NCI-H128 (cell line): ENCODE results near the gene DPY19L1.
"Not testable (repeated sequence)": the region's sequence is repeated elsewhere in the genome, so short reads cannot be mapped to it uniquely, and the experiment has no call there.

Source experiments
- DNase-seq: peaks from one replicate; lab custom pipeline; 2025; ENCODE audit not compliant: unreplicated experiment; lab: John Stamatoyannopoulos, UW

DPY19L1 gene

GRCh38 chr7:34928052-34928451, 109.2 kb downstream of the DPY19L1 start:
- no peak for DNase-seq

GRCh38 chr7:34920470-34920869, 116.8 kb downstream of the DPY19L1 start:
- DNase-seq, result not testable (repeated sequence)

DNA sequence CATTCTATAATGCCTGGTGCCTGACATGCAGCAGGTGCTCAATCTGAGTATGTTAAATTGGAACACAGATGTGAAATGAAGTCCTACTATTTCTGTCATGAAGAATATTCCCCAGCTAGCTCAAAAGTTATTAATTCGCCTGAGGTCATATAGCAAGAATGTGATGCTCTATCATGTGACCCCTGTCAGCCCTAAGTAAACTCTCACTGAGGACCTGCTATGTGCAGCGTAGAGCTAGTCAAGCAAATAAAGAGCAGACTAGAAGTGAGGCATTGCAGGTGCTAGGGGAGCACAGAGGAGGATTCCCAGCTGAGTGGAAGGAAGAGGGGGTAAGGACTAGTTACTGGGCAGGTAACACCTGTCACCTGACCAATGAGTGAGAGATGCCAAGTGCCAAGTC, 118.2 kb downstream of the DPY19L1 start:
- not testable (repeated sequence) for DNase-seq

DNA sequence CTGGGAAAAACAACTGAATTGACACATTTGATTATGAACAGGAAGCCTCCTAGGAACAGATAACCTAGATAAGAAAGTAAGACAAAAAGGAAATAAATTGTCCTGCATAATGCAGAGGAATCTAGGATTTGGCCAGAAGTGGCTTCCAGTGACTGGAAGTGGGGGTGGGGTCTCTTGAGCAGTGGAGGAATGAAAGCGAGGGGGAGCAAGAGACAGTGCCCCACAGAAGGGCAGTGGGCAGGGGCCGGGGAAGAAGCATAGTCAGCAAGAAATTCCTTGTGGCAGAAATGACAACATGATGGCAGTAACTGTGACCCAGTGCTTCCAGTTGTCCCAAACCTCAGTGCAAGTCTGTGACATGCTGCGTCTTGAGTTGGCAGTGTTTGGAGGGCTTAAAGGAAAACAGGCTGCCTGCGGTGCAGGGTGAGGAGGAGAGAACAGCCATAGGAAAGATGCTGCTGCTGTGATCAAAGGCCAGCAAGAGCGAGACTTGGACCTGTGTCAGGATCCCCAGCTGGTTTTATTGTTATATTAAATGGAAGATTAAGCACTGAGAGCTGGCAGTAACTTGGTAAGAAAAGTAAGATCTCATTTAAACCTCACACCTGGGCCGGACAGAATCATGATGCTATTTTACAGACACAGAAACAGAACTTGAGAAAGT, 119.0 kb downstream of the DPY19L1 start:
- DNase-seq, result not testable (repeated sequence)

- DNase-seq, result not testable (repeated sequence)
Measured at GRCh38 chr7:34917515-34917914, 119.8 kb downstream of the DPY19L1 start.

- DNase-seq, result no peak
Measured at GRCh38 chr7:34916267-34916666, 121.0 kb downstream of the DPY19L1 start.

DNA sequence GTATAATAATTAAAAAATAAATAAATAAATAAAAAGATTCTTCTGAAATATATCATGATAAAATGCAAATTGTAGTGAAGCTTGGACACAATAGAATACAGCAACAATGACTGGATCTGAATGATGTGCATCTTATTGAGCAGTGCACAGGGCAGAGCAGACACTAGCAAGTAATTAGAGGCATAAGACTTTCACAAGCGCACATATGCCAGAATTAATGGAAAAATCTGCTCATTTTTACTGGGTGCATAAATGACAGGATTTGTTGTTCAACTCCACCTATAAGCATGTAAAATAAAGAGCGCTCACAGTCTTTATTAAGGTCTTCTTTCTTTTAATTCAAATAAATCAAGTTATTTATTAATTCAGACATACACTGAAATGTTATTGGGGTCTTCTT, 125.0 kb downstream of the DPY19L1 start:
- DNase-seq, result no peak

DNA sequence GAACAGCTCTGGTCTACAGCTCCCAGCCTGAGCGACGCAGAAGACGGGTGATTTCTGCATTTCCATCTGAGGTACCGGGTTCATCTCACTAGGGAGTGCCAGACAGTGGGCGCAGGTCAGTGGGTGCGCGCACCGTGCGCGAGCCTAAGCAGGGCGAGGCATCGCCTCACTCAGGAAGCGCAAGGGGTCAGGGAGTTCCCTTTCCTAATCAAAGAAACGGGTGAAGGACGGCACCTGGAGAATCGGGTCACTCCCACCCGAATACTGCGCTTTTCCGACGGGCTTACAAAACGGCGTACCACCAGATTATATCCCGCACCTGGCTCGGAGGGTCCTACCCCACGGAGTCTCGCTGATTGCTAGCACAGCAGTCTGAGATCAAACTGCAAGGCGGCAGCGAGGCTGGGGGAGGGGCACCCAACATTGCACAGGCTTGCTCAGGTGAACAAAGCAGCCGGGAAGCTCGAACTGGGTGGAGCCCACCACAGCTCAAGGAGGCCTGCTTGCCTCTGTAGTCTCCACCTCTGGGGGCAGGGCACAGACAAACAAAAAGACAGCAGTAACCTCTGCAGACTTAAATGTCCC, 130.9 kb downstream of the DPY19L1 start:
- DNase-seq, result not testable (repeated sequence)

GRCh38 chr7:34904987-34905386, 132.3 kb downstream of the DPY19L1 start:
- no peak for DNase-seq

- not testable (repeated sequence) for DNase-seq
Measured at GRCh38 chr7:34903921-34904320, 133.4 kb downstream of the DPY19L1 start.

- DNase-seq, result no peak
Measured at GRCh38 chr7:34902182-34902581, 135.1 kb downstream of the DPY19L1 start.

DNA sequence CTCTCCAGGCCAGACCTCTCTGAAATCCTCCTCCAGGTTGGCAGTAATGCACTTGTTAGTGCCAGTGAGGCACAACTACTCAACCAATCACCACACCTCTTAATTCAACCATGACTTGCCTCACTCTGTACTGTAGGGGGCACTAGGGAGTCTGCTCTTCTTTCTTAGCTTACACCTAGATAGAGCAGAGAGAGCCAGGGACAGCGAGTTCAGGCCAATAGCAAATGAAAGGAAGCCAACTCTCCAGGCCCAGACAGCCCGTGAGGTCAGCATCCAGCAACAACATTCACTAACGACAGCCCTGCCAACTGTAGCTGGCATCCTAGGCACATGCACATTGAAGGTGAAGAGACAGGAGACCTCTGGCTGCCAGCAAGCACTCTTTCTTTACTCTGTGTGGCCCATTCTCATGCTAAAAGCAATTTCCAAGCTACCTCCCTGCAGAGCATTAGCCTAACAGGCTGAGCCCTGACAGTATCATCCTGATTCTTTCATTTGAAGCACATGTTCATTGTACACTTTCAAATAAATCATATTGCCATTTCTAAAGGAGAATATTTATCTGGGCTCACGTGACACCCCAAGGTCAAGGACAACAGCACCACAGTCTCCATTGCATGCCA, 136.3 kb downstream of the DPY19L1 start:
- no peak for DNase-seq

DNA sequence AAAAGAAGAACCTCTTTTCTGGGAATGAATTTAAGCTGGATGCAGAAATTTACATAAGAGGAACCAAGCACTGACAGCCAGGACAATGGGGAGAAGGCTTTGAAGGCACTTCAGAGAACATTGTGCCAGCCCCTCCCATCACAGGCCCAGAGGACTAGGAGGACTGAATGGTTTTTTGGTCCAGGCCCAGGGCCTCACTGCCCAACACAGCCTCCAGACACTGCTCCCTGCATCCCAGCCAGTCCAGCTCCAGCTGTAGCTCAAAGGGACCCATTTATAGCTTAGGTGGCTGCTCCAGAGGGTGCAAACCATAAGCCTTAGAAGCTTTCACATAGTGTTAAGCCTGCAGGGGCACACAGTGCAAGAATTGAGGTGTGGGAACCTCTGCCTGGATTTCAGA, 142.1 kb downstream of the DPY19L1 start:
- no peak for DNase-seq

GRCh38 chr7:34889951-34890350, 147.3 kb downstream of the DPY19L1 start:
- no peak for DNase-seq

GRCh38 chr7:34886856-34887255, 150.4 kb downstream of the DPY19L1 start:
- no peak for DNase-seq

GRCh38 chr7:34883855-34884254, 153.4 kb downstream of the DPY19L1 start:
- DNase-seq, result not testable (repeated sequence)

- no peak for DNase-seq
Measured at GRCh38 chr7:34879871-34880270, 157.4 kb downstream of the DPY19L1 start.

DNA sequence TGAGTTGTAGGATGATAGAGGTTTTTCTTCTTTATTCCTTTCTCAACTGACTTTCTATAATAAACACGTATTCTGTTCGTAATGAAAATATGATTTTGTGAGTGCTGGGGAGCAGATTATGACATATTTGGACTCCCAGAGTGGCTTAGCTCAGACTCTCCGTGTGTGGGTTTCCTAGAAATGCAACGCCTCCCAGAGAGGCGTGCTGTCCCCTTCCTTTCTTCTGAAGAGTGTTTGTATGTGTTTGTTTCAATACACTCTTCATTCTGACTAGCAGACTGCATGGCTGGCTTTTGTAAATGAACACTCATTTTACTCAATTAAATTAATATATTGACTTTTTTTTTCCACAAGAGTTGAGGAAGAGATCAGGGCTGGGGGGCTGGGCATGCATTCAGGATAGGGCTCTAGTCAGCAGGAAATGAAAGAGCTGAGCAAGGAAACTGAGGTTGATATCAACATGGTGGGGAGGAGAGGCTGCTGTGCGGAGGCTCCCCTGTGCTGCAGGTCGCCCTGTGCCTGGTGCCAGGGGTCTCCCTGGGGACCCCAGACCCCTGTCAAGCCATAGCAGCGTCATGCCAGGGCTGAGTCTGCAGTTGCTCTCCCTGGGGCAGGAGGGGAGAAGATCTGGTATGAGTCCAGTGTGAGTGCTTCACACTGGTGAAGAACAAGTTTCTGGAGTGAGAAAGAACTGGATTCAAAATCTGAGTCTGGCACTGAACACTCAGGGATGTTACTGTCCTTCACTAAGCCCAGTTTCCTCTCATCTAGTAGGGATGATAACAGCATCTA, 158.1 kb downstream of the DPY19L1 start:
- not testable (repeated sequence) for DNase-seq
